GM12892 (cell line): Measurements from ENCODE around the gene PPP1R14C.

Experiments
- DNase-seq: peaks from one replicate; pipeline ENCODE4 v3.0.0; 2011; ENCODE audit not compliant: insufficient read length
- FAIRE-seq: peaks from 2 replicates; lab custom pipeline; 2011; peaks lifted over from hg19 to GRCh38; lab: Jason Lieb, UNC
- POLR2A ChIP-seq: IDR thresholded peaks from 2 replicates; pipeline ENCODE4 v1.6.1; 2011; ENCODE audit warnings: low read depth, low read length, control low read depth
- POLR2AphosphoS5 ChIP-seq: IDR thresholded peaks from 2 replicates; pipeline ENCODE4 v1.6.1; 2011; ENCODE audit warnings: low read depth, low read length, control low read depth
- TAF1 ChIP-seq: IDR thresholded peaks from 2 replicates; pipeline ENCODE4 v1.6.1; 2011; ENCODE audit warnings: low read depth, mild to moderate bottlenecking, control low read depth, low read length, borderline replicate concordance

PPP1R14C gene

DNA sequence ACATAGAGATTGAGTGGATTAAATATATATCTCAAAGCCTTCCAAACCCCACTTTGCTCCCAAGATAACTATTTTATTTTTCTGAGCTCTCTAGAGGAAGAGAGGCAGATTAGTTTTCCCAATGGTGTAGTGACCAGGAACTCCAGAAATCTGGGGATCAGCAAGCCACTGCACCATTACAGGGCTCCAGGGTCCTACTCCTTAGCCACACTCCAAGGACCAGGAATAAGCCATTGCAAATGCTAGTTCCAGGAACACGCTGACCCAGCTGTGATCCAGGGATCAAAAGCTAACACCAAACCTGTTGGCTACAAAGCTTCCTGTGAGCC, 128.3 kb downstream of the PPP1R14C start:
- DNase-seq = no peak
- TF ChIP-seq TAF1 (no peak), POLR2AphosphoS5 (no peak), POLR2A (no peak)
- FAIRE-seq = no peak

DNA sequence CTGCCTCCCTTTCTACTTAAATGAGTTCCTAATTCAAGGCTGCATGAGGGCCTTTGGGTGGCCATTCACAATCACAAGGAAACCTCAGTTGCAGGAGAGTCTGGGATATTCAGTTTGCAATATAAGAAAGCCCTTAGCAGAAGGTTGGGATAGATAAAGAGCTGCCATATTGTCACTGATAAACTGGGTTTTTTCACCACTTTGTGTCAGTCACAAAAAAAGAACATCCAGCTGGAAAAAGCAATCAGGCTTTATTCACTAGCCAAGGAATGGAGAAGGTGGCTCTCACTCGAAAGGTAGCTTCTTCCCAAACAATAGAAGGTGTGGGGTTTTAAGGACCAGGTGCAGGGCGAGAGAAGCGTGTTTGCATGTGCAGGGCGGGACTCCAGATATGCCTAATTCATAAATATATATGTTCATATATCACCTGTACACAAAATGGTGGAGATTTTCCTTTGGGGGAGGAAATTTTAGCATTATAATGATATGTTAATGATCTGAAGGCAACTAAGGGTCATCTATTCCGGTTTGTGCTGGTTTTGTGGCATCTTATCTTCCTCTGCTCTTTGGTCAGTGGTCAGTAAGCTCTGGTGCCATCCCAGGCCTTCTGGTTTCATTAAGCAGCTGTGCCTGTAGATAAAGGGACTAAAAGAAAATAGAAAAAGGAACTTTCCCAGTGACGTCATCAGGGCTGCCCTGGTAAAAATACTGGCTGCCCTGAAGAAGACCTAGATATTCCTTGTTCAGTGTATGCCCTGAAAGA, 128.8 kb downstream of the PPP1R14C start:
- FAIRE-seq (no peak), DNase-seq (no peak)
- TF ChIP-seq TAF1 (no peak), POLR2AphosphoS5 (no peak), POLR2A (no peak)

DNA sequence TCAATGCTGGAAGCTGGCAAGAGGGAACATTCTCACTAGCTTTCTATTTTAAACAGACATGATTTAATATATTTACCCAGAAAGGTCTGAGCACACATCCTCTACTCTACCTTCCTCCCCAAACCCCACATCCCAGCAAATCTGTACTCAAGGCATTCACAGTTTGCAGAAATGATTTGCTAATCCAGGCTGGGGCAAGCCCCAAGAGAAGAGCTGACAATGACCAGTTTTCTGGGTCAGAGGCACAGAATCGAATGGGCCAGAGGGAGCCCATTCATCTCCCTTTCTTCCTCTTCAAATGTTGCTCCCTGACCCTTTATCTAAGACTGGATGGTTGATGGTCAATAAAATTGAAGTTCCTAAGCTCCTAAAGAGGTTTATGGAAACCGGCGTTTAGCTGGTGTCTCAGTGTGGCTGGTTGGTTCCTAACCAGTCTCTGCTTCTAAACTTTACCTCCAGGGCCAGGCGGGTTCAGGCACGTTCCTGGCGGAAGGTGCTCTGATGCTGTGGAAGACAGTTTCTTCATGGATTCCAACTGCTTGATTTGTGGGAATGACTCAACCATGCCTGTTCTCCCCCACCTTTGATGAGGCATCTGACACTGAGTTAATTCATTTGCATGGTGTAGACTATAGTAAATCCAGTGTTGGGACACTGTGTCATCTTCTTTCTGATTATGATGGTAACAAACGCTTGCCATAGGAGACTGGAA, 129.6 kb downstream of the PPP1R14C start:
- DNase-seq = no peak
- no peak for FAIRE-seq
- no peak for TF ChIP-seq TAF1
- TF ChIP-seq POLR2AphosphoS5 = no peak
- no peak for TF ChIP-seq POLR2A

DNA sequence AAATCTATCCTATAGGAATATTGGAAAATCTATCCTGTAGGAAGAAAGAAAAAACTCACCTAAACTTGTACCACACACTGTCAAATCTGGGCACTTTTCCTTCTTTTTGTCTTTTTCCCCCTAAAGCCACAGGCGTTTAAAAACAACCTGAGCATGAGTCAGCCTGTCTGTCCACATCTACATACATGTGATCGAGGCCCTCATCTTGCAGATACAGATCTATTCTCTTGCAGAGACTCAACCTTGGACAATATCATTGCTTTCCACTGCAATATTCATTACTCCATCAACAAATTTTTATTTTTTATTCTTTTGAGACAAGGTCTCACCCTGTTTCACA, 130.1 kb downstream of the PPP1R14C start:
- FAIRE-seq = no peak
- no peak for DNase-seq
- TF ChIP-seq POLR2AphosphoS5 = no peak
- TF ChIP-seq TAF1 = no peak
- TF ChIP-seq POLR2A = no peak

DNA sequence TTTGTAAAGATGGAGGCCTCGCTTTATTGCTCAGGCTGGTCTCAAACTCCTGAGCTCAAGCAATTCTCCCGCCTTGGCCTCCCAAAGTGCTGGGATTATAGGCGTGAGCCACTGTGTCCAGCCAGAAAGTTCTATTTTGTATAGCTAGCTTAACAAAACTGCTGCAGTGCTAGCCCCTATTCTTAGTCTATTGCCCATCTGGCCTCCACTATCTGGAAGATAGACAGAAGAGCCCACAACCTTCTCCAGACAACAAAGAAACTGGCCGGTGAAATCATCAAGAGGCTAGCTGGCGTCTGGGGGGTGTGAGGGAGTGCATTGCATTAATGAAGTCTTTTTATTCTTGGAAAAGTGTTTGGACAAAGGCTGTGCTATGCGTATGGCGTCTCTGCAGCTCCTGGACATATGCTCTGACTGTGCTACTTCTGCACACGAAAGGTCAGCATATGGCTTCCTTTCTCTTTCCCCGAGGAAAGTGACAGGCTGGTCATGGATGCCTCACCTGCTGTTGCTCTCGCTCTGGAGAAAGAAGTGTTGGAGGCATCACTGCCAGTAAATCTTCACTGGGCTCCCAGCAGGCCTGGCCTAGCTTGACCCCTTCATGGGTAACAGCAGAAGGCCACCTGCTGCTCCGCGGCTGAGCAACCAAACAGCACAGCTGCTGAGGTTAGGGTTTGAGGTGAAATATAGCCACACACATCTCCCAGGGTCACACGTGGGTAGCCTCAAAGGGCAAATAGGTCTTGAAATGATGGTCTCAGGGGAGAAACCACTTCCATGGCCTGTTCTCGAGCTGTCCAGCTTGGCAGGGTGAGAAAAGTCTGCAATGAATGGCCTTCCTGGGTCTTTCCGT, 130.8 kb downstream of the PPP1R14C start:
- TF ChIP-seq POLR2A (no peak), TAF1 (no peak), POLR2AphosphoS5 (no peak)
- DNase-seq = no peak
- no peak for FAIRE-seq

DNA sequence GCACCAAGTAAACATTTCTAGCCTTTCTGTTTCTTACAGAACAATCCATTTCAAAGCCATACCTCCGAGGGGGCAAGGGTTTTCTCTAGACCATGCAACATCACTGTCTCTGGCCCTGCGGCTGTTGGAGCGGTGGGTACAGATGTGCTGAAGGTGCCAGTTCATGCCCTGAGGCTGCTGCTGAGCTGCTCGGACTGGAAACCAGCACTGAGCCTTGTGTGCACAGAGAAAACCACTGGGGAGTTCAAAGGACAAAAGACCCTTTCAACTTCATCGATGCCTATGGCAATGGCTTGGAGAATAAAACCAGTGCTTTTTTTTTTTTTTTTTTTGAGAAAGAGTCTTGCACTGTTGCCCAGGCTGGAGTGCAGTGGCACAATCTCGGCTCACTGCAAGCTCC, 132.6 kb downstream of the PPP1R14C start:
- DNase-seq (no peak), FAIRE-seq (no peak)
- no peak for TF ChIP-seq POLR2A
- no peak for TF ChIP-seq POLR2AphosphoS5
- no peak for TF ChIP-seq TAF1

DNA sequence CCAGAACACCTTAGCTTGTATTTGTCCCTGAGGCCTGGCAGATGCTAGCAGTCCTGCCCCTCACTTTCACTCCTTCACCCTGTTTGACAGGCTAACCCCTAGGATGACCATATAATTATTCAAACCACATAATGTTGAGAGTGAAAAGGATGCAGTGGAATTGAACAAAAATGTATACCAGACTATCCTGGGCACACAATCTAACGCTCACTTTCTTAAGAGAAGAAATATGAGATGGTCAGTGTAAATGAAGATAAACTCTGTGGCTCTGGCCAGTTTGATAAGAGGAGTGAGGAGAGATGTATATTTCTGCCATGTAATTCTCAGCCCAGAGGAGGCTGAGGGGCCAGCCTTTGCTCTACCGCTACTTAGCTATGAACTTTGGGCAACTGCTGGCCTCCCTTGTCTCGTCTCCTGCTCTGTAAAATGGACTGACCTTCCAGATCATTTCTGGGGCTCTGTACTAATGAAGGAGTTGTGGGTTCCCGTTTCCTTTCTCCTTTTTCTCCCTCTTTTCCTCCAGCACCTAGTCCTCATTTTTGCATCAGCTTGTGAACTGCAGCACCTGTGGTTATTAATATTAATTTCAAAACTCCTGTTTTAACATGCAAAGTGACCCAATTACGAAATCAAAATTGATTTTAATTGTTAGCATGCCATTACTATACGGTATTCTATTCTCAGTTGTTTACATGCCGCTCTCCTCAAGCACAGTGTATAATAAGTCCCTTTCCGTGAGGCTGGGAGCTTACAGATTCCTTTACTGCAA, 133.5 kb downstream of the PPP1R14C start:
- TF ChIP-seq POLR2AphosphoS5 (no peak), TAF1 (no peak), POLR2A (no peak)
- no peak for FAIRE-seq
- no peak for DNase-seq

DNA sequence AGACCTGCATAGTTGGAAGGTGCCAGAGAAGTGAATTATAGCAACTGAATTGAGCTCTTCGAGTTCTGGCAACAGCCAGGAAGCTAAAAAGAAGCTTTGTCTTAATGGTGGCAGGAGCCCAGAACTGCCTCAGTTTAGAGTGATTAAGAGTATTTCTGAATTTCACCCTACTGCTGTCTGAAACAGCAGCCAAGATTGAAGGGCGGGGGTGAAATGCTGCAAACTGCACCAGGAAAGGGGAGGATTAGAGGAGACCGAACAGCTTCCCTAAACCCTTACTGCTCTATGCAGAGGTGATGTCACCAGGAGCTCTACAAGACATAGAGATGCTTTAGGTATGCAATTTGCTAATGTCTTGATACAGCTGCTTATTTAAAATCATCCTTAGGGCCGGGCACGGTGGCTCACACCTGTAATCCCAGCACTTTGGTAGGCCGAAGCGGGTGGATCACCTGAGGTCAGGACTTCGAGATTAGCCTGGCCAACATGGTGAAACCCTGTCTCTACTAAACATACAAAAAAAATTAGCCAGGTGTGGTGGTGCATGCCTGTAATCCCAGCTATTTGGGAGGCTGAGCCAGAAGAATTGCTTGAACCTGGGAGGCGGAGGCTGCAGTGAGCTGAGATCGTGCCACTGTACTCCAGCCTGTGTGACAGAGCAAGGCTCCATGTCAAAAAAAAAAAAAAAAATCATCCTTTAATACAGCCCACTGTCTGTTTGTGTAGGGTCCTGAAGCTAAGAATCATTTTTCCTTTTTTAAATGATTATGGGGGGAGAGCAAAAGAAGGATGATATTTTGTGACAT, 134.3 kb downstream of the PPP1R14C start:
- DNase-seq (no peak), FAIRE-seq (no peak)
- no peak for TF ChIP-seq POLR2A
- TF ChIP-seq TAF1 = no peak
- no peak for TF ChIP-seq POLR2AphosphoS5

DNA sequence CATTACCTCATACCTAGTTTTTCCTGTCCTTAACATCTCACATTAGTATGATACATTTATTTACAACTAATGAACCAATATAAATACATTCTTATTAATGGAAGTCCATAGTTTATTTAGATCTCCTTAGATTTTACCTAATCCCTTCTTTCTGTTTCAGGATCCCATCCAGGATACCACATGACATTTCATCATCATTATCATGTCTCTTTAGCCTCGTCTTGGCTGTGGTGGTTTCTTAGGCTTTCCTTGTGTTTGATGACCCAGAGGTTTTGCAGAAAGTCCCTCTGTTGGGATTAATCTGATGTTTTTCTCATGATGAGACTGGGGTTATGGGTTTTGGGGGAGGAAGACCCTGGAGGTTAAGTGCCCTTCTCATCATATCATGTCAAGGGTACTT, 136.7 kb downstream of the PPP1R14C start:
- FAIRE-seq (no peak), DNase-seq (no peak)
- TF ChIP-seq POLR2AphosphoS5 (no peak), TAF1 (no peak), POLR2A (no peak)

DNA sequence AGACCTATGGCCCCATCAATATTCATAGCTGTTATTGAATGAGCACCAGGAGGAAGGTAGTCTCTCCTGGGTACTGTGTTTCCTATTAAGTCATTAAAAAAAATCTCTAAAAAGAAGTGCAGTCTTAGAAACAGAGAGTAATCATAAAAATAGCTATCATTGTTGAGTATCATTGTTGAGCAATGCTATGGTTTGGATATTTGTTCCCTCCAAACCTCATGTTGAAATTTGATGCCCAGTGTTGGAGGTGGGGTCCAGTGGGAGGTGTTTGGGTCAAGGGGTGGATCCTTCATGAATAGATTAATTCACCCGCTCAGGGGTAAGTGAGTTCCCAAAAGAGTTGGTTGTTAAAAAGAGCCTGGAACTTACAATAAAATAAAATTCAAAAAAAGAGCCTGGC, 137.9 kb downstream of the PPP1R14C start:
- TF ChIP-seq POLR2AphosphoS5 = no peak
- no peak for TF ChIP-seq POLR2A
- no peak for TF ChIP-seq TAF1
- DNase-seq (no peak), FAIRE-seq (no peak)
